GM12875 (cell line): ENCODE measurements around the gene KCNH6.
A peak's percentile ranks its signal among the peaks of the same experiment; 100 is the strongest.

ENCODE experiments used
- H3K4me3 ChIP-seq: one replicate; pipeline ENCODE4 v1.5.1; 2011; ENCODE audit warnings: low read depth, low read length, control low read depth
- CTCF ChIP-seq: IDR thresholded peaks from 2 replicates; pipeline ENCODE4 v1.5.1; 2011; ENCODE audit warnings: low read depth, mild to moderate bottlenecking, control low read depth, inconsistent platforms, low read length, moderate library complexity, borderline replicate concordance; ENCODE audit not compliant: insufficient read depth

The KCNH6 gene

GRCh38 chr17:63476854-63477479 lies 46.2 kb upstream of the KCNH6 start, which contains the start of gene ACE:
TSS of gene ACE (plus strand) at chr17:63477061. CDS start at chr17:63477095, 34 bp downstream.
- no peak for TF ChIP-seq CTCF
- H3K4me3 ChIP-seq, result no peak within 1 kb of the TSS

GRCh38 chr17:63477480-63478440 lies 45.4 kb upstream of the KCNH6 start:
- H3K4me3 ChIP-seq, result no peak overlapping the region
- no peak for TF ChIP-seq CTCF

- TF ChIP-seq CTCF, result peak; percentile 95
- H3K4me3 ChIP-seq, result no peak overlapping the region
Observed at GRCh38 chr17:63478814-63479494, 44.2 kb upstream of the KCNH6 start.

GRCh38 chr17:63479495-63480184 lies 43.5 kb upstream of the KCNH6 start:
- no peak for TF ChIP-seq CTCF
- H3K4me3 ChIP-seq, result no peak overlapping the region

- H3K4me3 ChIP-seq, result no peak overlapping the region
- no peak for TF ChIP-seq CTCF
Observed at GRCh38 chr17:63480192-63480784, 42.9 kb upstream of the KCNH6 start.

GRCh38 chr17:63480826-63481487 lies 42.2 kb upstream of the KCNH6 start:
- H3K4me3 ChIP-seq, result no peak overlapping the region
- TF ChIP-seq CTCF, result no peak
